GM19468 (cell line): ENCODE measurements around the gene HMGCS2.

Experiments
- ATAC-seq: cut with Tn5 transposase; IDR thresholded peaks from one replicate; pipeline ENCODE4 v1.9.1; 2021; ENCODE audit warnings: mild to moderate bottlenecking, moderate library complexity, moderate number of reproducible peaks; ENCODE audit not compliant: unreplicated experiment; ENCODE audit errors: extremely low read depth

Gene HMGCS2

GRCh38 chr1:119735217-119735616 lies 33.5 kb downstream of the HMGCS2 start:
- no peak for ATAC-seq

- ATAC-seq, result no peak
Observed at GRCh38 chr1:119733754-119734153, 35.0 kb downstream of the HMGCS2 start.

- ATAC-seq, result no peak
Observed at GRCh38 chr1:119732465-119733168, 36.1 kb downstream of the HMGCS2 start.

GRCh38 chr1:119731741-119732430 lies 36.8 kb downstream of the HMGCS2 start:
- ATAC-seq, result no peak

GRCh38 chr1:119731060-119731459 lies 37.6 kb downstream of the HMGCS2 start:
- ATAC-seq, result no peak

GRCh38 chr1:119729044-119729443 lies 39.7 kb downstream of the HMGCS2 start:
- ATAC-seq, result no peak

- no peak for ATAC-seq
Observed at GRCh38 chr1:119727991-119728390, 40.7 kb downstream of the HMGCS2 start.

GRCh38 chr1:119725626-119726025 lies 43.1 kb downstream of the HMGCS2 start:
- no peak for ATAC-seq

DNA sequence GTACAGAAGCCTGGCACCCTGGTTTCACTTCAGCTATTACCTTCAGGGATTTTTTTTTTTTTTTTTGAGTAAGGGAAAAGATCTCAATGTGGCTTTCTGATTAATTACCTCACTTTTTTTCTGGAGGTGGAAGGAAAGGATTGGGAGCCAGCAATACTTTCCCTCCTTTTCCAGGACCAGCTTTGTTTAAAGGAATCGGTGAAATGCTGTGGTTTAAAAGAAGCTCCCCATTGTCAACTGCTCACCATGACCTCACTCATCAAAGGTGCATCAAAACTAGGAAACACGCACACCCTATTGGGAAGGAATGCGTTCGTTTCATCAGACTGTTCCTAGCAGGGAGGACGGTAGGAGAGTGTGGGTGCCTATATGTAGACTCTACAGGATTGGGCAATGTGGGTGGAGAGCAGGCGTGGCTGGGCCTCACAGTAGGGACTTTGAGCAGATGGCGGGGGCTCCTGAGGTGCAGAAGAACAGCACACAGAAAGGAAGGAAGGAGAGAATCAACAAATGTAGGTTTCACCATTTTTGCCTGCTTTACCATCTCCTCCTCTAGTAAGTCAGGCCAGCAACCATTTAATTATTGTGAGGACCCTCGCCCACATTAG lies 44.0 kb downstream of the HMGCS2 start:
- no peak for ATAC-seq

GRCh38 chr1:119721896-119722295 lies 46.8 kb downstream of the HMGCS2 start:
- ATAC-seq, result no peak

GRCh38 chr1:119720866-119721440 lies 47.8 kb downstream of the HMGCS2 start:
- ATAC-seq, result no peak

DNA sequence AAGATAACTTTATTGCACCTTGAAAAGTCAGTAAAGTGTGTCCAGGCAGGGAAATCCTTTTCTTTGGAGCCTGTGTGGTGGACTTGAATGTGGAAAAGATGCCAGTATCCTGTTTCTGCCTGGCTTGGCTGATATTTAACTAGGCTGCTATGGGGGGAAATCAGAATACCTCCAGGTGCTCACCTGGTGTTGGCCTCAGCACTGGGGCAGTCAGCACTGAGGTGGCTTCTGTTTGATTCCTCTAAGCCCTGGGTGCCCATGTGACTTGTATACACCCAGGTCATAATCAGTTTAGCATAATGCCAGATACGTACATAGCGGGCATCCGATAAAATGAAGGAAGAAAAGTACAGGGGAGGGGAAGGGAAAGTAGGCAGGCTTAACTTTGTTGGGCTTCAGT lies 49.7 kb downstream of the HMGCS2 start:
- no peak for ATAC-seq

DNA sequence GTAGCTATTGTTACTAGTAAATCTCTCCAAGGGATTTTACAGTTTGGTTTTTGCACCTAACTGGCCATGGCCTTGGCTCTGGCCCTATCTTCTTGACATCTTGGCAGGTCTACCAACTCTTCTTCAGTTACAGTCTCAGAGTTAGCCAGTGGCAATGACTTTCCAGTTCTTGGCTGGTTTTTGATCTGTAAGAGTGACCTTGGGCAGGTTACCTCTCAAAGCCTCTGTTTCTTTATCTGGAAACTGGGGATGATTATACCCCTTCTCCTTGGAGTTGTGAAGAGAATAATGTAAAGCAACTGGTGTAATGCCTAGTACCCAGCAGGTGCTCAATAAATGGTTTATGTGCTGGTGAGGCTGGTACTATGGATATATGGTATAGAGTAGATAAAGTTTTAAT lies 50.3 kb downstream of the HMGCS2 start:
- ATAC-seq, result no peak

DNA sequence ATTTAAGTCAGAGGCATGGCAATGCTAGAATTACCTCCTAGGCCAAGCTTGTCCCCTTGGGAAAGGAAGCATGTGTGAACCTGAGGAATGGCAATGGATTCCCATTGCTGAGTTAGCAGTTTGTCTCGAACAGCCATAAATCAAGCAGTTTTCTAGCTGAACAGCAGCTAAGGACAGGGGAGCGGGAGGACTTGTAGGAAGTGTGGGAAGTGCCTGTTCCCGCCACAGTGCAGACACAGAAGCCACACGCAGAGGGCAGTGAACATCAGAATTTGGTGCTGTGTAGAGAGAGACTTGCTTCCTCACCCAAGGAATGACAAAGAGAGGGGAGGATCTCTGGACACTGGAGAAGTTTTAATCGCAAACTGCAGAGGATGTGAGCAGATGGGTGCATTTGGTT lies 53.2 kb downstream of the HMGCS2 start:
- no peak for ATAC-seq

GRCh38 chr1:119714583-119714982 lies 54.1 kb downstream of the HMGCS2 start:
- ATAC-seq, result no peak

- no peak for ATAC-seq
Observed at GRCh38 chr1:119713749-119714456, 54.8 kb downstream of the HMGCS2 start.

GRCh38 chr1:119713039-119713748 lies 55.5 kb downstream of the HMGCS2 start:
- ATAC-seq, result no peak

DNA sequence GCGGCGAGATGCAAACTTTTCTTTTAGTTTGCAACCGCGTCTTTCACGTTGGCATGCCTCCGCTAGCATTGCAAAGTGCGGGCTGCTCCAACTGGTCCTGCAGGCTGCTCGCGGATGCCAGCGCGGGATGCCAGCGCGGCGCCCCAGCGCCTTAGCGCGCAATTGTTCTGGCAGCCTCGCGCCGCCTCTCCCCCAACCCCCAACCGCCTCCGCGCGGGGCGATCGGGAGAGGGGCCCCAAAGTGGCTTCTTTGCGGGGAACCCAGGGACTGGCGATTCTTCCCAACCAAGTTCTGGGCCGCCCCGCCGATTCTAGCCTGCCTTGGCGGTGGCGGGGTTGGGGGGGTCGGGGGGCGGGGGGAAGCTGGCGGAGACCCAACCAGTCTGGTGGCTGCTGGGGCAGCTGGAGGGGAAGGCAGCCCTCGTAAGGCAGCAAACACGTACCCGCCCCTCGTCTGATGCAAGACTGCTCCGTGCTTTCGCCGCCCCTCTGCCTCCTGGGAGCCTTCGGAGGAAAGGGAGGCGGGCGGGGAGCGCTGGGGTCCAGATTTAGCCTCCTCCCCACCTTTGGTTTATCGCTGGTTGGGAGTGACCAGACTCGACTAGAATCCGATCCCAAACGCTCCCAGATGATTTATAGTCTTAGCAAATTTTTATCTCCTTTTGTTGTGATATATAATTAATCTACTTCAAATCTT lies 56.2 kb downstream of the HMGCS2 start:
- no peak for ATAC-seq

DNA sequence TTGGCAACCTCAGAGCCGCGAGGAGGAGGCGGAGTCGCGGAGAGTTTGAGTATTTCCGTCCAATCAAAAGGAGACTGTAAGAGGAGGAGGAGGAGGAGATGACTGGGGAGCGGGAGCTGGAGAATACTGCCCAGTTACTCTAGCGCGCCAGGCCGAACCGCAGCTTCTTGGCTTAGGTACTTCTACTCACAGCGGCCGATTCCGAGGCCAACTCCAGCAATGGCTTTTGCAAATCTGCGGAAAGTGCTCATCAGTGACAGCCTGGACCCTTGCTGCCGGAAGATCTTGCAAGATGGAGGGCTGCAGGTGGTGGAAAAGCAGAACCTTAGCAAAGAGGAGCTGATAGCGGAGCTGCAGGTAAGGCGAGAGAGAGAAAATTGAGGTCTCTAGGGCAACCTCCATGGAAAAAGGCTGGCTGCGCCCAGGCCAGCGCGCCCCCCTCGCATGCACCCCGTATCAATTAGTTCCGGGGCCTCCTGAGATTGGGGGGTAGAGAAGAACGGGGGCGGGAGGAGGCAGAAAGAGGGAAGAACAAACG lies 56.8 kb downstream of the HMGCS2 start, which contains the start of gene PHGDH:
PHGDH (plus strand) TSS at position 131 of the 538 bp plus-strand sequence; CDS start at position 220, 89 bp downstream.
- no peak for ATAC-seq
